TTC549 (cell line): ENCODE results near the gene ZFP64.
"Not testable (repeated sequence)": the region's sequence is repeated elsewhere in the genome, so short reads cannot be mapped to it uniquely, and the experiment has no call there.

ENCODE experiments used
- FAIRE-seq: peaks from 2 replicates; lab custom pipeline; 2012; peaks lifted over from hg19 to GRCh38; lab: Jason Lieb, UNC

The ZFP64 gene

DNA sequence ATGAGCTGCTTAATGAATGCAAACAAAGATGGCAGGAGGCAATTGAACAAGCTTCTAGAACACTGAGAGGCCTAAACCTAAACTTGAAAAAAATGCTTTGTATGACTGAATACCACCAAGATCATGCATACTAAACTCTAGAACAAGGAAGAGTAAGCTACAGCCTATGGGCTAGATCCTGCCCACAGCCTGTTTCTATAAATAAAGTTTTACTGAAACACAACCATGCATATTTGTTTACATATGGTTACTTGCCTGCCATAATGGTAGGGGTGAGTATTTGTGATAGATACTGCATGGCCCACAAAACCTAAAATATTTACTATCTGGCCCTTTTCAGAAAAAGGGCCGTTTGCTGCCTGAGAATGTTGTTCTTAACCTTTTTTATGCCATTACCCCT, 37.0 kb downstream of the ZFP64 start:
- FAIRE-seq, result no peak

DNA sequence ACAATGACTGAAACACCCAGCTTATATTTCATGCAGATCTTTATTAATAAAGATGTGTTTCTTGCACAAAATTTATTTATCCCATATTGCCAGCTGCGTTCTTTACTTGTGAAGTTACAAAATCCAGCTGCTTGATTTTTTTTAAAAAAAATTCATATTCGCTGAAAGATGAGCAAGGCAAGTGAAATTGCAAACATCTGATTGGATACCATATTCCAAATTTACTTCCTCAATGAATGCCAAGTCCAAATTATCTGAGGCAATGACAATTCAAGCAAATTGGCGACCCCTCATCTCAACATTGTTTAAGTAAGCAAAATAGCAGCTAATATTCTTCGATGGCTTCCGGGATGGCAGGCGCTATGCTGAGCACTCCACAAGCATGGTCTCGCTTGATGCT, 37.7 kb downstream of the ZFP64 start:
- FAIRE-seq, result no peak

DNA sequence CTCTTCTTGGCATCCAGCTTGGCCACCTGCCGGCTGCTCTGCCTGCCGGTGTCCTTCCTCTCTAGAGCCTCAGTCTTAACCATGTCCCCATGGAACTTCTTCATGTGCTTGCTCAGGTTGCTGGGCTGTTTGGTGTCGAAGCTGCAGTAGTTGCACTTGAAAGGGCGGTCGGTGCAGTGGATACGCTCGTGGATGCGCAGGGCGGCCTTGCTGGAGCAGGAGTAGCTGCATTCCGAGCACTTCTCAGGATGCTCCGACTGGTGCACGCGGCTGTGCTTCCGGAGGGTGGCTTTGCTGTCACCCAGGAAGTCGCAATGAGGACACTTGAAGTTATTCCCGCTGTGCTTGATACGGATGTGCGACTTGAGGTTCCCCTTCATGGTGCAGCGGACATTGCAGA, 38.7 kb downstream of the ZFP64 start:
- no peak for FAIRE-seq

DNA sequence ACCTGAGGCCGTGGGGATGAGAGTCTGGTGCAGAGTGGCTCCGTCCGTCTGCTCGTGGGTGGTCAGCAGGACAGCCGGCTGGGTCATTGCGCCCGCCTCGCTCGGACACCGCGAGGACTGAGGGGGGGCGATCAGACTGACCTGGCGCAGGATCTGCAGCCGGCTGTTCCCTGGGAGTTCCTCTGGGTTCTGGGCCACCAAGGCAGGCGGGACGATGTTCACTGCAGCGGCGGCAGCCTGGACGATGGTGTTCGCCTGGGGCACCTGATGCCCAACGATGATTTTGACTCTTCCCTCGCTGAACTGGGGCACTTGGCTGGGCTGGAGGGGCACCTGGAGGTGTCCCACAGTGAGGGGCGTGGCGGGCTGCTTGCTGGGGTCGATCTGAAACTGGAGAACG, 39.2 kb downstream of the ZFP64 start:
- FAIRE-seq, result no peak

DNA sequence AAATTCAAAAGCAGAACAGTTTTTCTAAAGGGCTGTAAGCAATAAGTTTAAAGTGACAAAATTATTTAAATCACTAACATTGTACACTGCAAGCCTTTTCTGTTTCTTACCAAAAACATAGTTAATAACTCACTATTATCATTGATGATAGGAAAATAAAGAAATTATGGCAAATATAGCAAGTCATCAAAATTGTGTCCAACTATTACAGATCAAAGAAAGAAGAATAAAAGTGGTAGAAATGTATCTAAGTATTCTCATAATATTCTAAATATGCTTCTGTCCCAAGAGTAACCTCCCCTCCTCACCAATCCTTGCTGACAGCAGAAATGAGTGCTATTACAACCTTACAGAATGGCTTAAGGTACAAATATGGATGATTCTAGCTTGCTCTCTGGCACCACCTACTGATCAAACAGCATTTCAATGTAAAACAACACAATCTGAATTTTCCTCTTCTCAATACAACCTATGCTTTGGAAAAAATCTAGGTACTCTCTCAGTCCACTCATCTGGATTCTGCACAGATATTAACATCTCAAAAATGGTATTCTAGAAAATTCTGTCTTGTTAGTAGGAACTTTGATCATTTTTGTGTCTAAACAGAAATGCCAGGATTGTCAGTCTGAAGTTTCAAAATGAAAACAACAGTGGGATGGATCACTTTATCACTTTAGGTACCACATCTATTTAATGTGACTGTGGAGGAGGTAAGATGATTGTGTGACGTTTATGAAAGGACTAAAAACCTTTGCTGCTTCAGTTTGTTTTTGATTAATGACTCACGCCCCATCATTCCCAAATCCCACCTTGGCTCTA, 40.9 kb downstream of the ZFP64 start:
- FAIRE-seq, result peak; percentile 86

DNA sequence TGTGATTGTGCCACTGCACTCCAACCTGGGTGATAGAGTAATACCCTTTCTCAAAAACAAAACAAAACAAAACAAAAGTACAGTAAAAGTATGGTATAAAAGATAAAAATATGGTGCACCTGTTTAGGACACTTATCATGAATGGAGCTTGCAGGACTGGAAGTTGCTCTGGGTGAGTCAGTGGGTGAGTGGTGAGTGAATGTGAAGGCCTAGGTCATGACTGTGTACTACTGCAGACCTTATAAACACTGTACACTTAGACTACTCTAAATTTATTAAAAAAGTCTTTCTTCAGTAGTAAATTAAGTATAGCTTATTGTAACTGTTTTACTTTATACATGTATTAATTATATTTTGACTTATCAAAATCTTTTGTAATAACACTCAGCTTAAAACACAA, 46.0 kb downstream of the ZFP64 start:
- no peak for FAIRE-seq

DNA sequence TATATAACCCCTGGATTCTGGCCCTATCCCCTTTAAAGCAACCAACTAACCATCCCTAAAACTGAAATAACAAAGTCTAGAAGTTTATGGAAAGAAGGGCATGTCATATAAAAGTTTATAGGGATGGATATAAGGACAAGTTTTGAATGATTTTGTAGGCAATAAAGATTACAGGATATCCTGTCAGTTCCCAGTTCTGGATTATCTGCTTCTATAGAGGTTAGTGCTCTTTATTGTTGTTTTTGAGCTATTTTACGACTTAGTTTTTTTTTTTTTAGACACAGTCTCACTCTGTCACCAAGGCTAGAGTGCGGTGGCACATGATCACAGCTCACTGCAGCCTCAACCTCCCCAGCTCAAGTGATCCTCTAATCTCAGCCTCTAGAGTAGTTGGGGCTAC, 48.3 kb downstream of the ZFP64 start:
- FAIRE-seq, result no peak

DNA sequence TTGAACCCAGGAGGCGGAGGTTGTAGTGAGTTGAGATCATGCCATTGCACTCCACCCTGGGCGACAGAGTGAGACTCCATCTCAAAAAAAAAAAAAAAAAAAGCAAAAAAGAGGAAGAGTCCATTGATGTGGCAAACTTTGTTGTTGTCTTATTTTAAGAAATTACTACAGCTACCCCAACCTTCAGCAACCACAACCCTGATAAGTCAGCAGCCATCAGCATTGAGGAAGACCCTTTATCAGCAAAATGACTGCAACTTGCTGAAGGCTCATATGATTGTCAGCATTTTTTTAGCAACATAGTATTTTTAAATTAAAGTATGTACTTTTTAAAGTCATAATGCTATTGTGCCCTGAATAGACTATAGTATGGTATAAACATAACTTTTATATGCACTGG, 48.8 kb downstream of the ZFP64 start:
- no peak for FAIRE-seq

DNA sequence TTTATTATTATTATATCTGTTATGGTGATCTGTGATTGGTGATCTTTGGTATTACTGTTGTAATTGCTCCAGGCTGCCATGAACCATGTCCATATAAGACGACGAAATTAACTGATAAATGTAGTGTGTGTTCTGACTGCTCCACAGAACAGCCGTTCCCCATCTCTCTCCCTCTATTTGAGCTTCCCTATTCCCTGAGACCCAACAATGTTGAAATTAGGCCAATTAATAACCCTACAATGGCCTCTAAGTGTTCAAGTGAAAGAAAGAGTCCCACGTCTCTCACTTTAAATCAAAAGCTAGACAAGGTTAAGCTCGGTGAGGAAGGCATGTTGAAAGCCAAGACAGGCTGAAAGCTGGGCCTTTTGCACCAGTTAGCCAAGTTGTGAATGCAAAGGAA, 51.6 kb downstream of the ZFP64 start:
- FAIRE-seq, result no peak

DNA sequence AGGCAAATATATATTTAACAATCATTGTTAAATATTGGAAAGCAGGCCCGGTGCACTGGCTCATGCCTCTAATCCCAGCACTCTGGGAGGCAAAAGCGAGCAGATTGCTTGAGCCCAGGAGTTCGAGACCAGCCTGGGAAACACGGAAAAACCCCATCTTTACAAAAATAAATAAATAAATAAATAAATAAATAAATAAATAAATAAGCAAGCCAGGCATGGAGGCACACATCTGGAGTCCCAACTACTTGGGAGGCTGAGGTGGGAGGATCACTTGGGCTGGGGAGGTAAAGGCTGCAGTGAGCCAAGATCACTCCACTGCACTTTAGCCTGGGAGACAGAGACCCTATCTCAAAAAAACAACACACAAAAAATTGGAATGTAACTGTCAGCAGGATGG, 53.7 kb downstream of the ZFP64 start:
- no peak for FAIRE-seq

DNA sequence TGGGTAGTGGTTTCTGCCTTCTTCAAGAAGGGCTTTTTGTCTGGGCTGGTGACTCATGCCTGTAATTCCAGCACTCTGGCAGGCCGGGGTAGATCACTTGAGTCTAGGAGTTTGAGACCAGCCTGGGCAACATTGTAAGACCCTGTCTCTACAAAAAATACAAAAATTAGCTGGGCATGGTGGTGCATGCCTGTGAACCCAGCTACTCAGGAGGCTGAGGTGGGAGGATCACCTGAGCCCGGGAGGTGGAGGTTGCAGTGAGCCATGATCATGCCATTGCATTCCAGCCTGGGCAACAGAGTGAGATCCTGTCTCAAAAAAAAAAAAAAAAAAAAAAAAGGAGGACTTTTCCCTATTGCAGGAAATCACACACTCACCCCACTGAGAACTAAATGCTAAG, 57.9 kb downstream of the ZFP64 start:
- not testable (repeated sequence) for FAIRE-seq

DNA sequence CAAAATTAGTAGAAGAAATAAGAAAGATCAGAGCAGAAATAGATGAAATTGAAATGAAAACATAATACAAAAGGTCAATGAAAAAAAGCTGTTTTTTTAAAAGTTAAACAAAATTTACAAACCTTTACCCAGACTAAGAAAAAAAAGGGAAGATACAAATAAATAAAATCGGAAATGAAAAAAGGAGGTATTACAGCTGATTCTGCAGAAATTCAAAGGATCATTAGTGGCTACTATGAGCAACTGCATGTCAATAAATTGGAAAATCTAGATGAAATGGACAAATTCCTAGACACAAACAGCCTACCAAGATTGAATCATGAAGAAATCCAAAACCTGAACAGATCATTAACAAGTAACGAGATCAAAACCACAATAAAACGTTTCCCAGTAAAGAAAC, 59.2 kb downstream of the ZFP64 start:
- FAIRE-seq, result no peak

DNA sequence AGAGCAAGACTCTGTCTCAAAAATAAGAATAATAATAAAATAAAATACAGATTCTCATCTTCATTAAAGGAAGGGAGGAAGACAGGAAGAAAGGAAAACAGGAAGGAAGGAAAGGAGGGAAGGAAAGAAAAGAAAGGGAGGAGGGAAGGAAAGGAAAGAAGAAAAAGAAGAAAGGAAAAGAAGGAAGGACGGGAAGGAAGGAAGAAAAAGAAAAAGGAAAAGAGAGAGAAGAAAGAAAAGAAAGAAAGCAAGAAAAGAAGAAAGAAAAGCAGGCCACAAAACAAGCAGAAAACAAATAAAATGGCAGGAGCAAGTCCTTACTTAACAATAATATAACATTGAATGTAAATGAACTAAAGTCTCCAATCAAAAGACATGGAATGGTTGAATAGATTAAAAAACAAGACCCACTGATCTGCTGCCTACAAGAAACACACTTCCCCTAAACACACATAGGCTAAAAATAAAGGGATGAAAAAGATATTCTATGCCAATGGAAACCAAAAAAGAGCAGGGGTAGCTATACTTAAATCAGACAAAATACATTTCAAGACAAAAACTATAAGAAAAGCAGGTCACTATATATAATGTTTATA, 60.4 kb downstream of the ZFP64 start:
- FAIRE-seq, result no peak

DNA sequence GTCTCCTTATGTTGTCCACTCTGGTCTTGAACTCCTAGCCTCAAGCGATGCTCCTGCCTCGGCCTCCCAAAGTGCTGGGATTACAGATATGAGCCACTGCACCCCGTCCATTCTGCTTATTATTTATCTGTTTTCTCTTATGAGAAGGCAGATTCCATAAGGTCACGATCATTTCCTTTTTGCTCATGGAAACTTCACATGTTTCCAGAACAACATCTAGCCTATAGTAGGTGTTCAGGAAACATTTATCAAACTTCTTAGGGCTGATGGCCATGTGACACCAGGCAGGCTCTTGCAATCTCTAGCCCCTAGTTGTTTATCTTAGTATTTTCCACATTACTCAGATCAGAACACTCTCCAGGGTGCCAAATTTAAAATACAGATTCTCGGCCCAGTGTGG, 61.2 kb downstream of the ZFP64 start:
- FAIRE-seq, result no peak

DNA sequence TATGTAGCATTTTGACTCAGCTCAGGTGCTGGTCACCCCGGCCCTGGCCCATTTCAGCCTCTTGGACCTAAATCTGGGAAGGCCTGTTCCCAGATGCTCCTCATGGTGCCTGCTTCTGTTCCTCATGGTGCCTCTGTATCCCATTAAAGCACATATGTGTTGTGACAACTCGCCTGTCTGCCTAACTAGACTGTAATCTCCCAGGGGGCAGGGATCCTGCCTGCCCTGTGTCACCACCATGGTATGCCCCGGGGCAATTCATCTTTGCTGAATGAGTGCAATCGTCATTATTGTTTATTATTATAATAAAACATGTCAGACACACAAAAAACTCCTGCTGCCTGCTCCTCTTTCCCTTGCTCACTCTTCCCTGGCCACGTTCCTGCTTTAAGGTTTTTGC, 62.0 kb downstream of the ZFP64 start:
- FAIRE-seq, result no peak

DNA sequence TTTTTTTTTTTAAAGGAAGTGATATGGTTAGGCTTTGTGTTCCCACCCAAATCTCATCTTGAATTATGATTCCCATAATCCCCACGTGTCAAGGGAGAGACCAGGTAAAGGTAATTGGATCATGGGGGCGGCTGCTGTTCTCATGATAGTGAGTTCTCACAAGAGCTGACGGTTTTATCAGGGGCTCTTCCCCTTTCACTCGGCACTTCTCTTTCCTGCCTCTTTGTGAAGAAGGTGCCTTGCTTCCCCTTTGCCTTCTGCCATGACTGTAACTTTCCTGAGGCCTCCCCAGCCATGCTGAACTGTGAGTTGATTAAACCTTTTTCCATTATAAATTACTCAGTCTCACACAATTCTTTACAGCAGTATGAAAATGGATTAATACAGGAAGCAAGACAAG, 64.3 kb downstream of the ZFP64 start:
- FAIRE-seq, result no peak

DNA sequence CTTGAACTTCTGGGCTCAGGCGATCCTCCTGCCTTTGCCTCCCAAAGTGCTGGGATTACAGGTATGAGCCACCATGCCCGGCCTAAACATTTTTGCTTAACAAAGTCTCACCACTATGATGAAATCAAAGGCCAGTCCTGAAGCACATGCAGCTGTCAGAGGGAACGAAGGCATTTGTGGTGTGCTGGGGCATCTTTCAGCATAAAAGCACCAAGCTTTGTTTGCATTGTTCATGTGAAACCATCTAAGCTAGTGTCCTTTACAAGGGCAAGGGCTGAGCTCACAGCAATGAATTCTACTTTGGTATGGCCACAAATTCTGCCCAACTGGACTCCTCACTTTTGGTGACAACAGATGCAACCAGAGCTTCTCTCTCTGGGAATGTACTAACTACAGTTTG, 66.8 kb downstream of the ZFP64 start:
- FAIRE-seq, result no peak

DNA sequence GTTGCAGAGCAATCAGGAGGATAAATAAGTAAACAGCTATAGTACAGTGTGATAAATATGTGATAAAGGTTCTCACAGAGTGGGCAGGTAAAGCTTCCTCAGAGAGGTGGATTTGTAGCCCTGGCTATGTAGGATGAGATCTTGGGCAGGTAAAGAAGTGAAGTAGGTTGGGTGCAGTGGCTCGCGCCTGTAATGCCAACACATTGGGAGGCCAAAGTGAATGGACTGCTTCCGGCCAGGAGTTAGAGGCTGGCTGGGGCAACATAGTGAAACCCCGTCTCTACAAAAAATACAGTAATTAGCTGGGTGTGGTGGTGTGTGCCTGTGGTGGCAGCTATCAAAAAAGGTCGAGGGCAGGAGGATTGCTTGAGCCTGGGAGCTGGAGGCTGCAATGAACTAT, 72.9 kb downstream of the ZFP64 start:
- no peak for FAIRE-seq

DNA sequence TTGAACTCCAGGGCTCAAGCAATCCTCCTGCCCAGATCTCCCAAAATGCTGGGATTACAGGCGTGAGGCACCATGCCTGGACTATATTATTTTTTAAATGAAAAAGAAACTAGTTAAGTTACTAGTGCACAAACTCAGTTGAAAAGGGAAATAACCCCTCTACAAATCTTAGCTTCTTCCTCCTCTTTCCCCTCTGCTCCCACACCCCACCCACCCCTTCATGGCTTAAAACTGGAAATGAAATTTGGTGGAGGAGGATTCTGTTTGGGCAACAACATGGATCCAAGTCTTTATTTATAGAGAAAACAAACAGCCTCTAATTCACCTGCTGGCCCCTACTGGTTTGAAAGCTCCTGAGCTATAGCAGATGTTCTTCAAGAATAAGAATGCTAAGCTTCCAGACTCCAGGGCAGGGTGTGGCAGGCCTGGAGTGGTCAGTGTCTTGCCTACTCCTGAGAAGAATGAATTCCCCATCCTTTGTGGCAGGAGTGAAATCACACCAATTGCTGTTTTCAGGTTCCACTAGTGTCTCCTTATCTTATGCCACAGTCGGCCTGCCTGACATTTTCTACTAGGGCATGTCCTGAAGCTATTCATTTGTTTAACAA, 73.5 kb downstream of the ZFP64 start:
- no peak for FAIRE-seq

DNA sequence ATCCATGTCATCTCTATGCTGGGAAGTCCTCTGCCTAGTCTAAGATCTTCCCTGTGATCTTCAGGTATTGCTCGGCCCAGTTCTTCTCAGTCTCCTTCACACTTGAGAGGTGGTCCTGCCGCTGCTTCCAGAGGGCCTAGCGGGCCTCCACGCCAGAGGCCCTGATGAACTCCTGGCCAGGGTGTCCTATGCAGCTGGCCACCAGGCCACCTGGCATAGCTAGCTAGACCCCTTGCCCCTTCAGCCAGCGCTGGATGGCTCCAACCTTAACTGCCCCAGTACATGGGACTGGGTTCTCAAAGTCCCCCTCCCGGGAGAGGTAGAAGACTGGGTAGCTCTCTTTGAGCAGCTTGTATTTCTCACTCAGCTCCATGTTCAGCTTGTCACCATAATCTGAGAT, 81.1 kb downstream of the ZFP64 start:
- FAIRE-seq, result no peak

DNA sequence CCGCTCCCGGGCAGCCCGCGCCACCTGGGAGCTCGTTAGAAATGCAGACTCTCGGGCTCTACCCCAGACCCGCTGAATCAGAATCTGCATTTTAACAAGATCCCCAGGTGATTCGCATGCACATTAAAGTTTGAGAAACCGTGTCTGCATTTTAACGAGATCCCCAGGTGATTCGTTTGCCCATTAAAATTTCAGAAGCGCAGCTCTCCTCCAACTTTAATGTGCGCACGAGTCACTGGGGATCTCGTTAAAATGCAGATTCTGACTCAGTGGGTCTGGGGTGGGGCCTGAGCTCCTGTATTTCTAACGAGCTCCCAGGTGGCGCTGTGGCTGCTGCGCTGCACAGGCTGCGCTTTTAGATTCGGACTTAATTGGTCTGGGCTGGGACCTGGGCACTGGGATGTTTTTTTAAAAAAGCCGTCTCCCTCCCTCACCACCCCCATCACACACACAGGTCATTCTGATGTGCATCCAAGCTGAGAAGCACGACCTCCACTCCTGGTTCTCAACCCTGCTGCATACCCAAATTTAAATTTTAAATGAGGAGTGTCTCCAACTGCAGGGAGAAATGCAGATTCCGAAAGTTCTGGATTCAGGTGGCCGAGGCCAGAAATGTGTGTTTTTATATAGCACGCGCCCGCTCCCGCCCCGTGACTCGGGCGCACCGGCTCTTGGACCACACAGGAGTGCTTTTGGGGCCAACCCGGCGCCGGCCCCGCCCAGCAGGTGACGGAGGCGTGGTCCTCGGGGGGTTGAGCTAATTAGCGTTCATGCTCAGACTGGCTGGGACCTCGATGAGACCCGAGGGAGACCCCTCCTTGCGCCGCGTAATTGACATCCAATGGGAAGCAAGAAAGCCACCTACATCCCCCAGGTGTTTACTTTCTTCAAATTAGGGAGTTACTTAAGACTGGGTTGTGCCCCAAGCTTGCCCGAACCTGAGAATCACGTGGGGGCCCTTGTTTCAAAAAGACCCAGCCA, 85.8 kb downstream of the ZFP64 start:
- no peak for FAIRE-seq

DNA sequence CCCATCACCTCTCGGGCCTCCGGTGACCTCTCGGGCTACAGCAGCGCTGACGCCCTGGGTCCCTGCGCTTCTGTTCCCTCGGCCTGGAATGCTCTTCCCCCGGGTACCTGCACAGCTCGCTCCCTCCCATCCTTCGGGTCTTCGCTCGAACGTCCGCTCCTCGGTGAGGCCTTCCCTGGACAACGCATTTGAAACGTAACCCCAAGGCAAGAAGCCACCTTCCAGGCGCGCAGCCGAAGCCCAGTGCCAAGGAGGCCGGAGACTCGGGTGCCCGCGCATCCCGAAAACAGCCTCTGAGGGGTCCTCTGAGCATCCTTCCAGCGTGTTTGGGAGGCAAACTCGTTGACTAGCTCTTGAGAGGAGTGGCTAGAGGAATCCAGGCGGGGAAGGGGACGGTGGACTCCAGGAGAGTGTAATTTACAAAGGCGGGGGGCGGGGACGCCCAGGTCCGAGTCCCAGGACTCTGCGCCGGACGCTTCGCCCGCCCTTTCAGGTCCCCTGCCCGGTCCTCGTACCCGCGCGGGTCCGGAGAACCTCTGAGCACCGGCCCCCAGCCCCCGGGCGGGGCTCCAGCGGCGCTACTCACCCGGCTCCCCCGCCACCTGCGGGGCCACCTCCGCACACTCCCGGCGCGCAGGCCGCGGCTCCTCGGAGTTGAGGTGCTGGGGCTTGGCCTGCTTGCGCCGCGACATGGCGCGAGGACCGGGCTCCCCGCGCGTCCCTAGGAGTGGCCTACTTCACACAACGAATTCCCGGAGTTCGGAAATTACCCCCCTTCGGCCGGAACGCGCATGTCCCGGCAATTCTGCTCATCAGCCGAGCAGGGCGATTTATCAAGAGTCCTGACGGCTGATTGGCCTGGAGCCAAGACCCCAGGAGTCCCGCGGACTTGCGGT, 86.8 kb downstream of the ZFP64 start:
- no peak for FAIRE-seq
